KMS-11 (cell line): ENCODE results near the gene EMD.
A peak's percentile ranks its signal among the peaks of the same experiment; 100 is the strongest.

Source experiments
- H2AFZ ChIP-seq: fragments of 200-600 bp; sonication (generic); 2 replicates; pipeline ENCODE4 v1.6.1; 2016; ENCODE audit warnings: antibody characterized with exemption, mixed run types, low read depth
- H3K27ac ChIP-seq: fragments of 200-600 bp; sonication (generic); 2 replicates; pipeline ENCODE4 v1.6.1; 2016; ENCODE audit warnings: mild to moderate bottlenecking, mixed run types
- H3K27me3 ChIP-seq: fragments of 200-600 bp; sonication (generic); 2 replicates; pipeline ENCODE4 v1.6.1; 2017; ENCODE audit warnings: mild to moderate bottlenecking, low read depth, mixed run types, moderate library complexity; ENCODE audit not compliant: insufficient read depth
- H3K36me3 ChIP-seq: fragments of 200-600 bp; sonication (generic); 2 replicates; pipeline ENCODE4 v1.6.1; 2017; ENCODE audit warnings: mild to moderate bottlenecking, mixed run types; ENCODE audit not compliant: insufficient read depth
- H3K4me1 ChIP-seq: fragments of 200-600 bp; sonication (generic); 2 replicates; pipeline ENCODE4 v1.6.1; 2016; ENCODE audit warnings: mild to moderate bottlenecking, low read depth, mixed run types; ENCODE audit not compliant: poor library complexity, severe bottlenecking
- H3K4me2 ChIP-seq: fragments of 200-600 bp; sonication (generic); 2 replicates; pipeline ENCODE4 v1.7.0; 2016; ENCODE audit warnings: mild to moderate bottlenecking, mixed run types
- H3K4me3 ChIP-seq: fragments of 200-600 bp; sonication (generic); IDR thresholded peaks from 2 replicates; pipeline ENCODE4 v1.6.1; 2017; ENCODE audit warnings: low read depth, low read length, mixed read lengths; ENCODE audit not compliant: insufficient read depth
- H3K79me2 ChIP-seq: fragments of 200-600 bp; sonication (generic); 2 replicates; pipeline ENCODE4 v1.6.1; 2016; ENCODE audit warnings: low read depth, mixed run types; ENCODE audit not compliant: insufficient read depth
- H3K9ac ChIP-seq: fragments of 200-600 bp; sonication (generic); 2 replicates; pipeline ENCODE4 v1.6.1; 2016; ENCODE audit warnings: mild to moderate bottlenecking, mixed run types
- H4K20me1 ChIP-seq: fragments of 200-600 bp; sonication (generic); 2 replicates; pipeline ENCODE4 v1.6.1; 2016; ENCODE audit warnings: mild to moderate bottlenecking, mixed run types; ENCODE audit not compliant: insufficient read depth
- CTCF ChIP-seq: fragments of 200-600 bp; sonication (generic); conservative IDR thresholded peaks from 2 replicates; pipeline ENCODE4 v1.6.1; 2017; ENCODE audit warnings: low read depth, mild to moderate bottlenecking, antibody characterized with exemption, low read length, moderate library complexity, mixed read lengths

Gene EMD

GRCh38 chrX:154373340-154374306 is 5.5 kb upstream of the EMD start:
- H3K4me1 ChIP-seq: peaks cover 30% of the 10 kb centered on the region
- no peaks in the 10 kb centered on the region for H3K36me3 ChIP-seq
- TF ChIP-seq CTCF: peak; percentile 62
- peak overlapping the region; percentile 48; the same call in 1 of the 2 replicates for H3K4me2 ChIP-seq
- H3K79me2 ChIP-seq: peaks cover 24% of the 10 kb centered on the region
- no peak overlapping the region for H3K9ac ChIP-seq
- H4K20me1 ChIP-seq: no peaks in the 10 kb centered on the region
- H3K27ac ChIP-seq: no peak overlapping the region
- no peaks in the 10 kb centered on the region for H3K27me3 ChIP-seq
- H3K4me3 ChIP-seq: no peak overlapping the region
- H2AFZ ChIP-seq: no peak overlapping the region

GRCh38 chrX:154374313-154375155 is 4.6 kb upstream of the EMD start, which contains the start of gene FLNA:
FLNA (minus strand) TSS chrX:154374634; CDS start chrX:154371245, 3,389 bp downstream.
- Histone ChIP-seq H3K27me3 (no peaks in the 10 kb centered on the region), H3K27ac (no peak within 1 kb of the TSS), H3K9ac (no peak within 1 kb of the TSS), H3K4me2 (peak within 1 kb of the TSS; percentile 48; the same call in 1 of the 2 replicates), H3K4me3 (no peak within 1 kb of the TSS), H3K4me1 (peaks cover 30% of the 10 kb centered on the region), H4K20me1 (no peaks in the 10 kb centered on the region), H3K36me3 (no peaks in the 10 kb centered on the region), H3K79me2 (peaks cover 15% of the 10 kb centered on the region), H2AFZ (no peak within 1 kb of the TSS)
- TF ChIP-seq CTCF: no peak

- no peak overlapping the region for H3K4me3 ChIP-seq
- H4K20me1 ChIP-seq: no peaks in the 10 kb centered on the region
- peaks cover 11% of the 10 kb centered on the region for H3K79me2 ChIP-seq
- no peak for TF ChIP-seq CTCF
- H3K4me1 ChIP-seq: peaks cover 31% of the 10 kb centered on the region
- no peaks in the 10 kb centered on the region for H3K27me3 ChIP-seq
- no peaks in the 10 kb centered on the region for H3K36me3 ChIP-seq
- H2AFZ ChIP-seq: no peak overlapping the region
- no peak overlapping the region for H3K27ac ChIP-seq
- H3K4me2 ChIP-seq: no peak overlapping the region
- no peak overlapping the region for H3K9ac ChIP-seq
Observed at GRCh38 chrX:154375156-154375504, 4.0 kb upstream of the EMD start.

GRCh38 chrX:154376774-154377173 is 2.3 kb upstream of the EMD start:
- no peak overlapping the region for H3K27ac ChIP-seq
- no peak overlapping the region for H3K9ac ChIP-seq
- no peak overlapping the region for H2AFZ ChIP-seq
- H4K20me1 ChIP-seq: no peaks in the 10 kb centered on the region
- peaks cover 7% of the 10 kb centered on the region; the same call in 1 of the 2 replicates for H3K79me2 ChIP-seq
- H3K4me2 ChIP-seq: no peak overlapping the region
- TF ChIP-seq CTCF: no peak
- H3K27me3 ChIP-seq: no peaks in the 10 kb centered on the region
- H3K4me3 ChIP-seq: no peak overlapping the region
- H3K4me1 ChIP-seq: peaks cover 35% of the 10 kb centered on the region
- H3K36me3 ChIP-seq: no peaks in the 10 kb centered on the region
